GM12878 (cell line): Measurements from ENCODE around the gene GPC5. TPM values are rescaled to one million over a fixed set of nuclear protein-coding genes. Genes with fewer than 3 reads are reported as not detected.

Experiments used
- CBX5 ChIP-seq: sonication (generic); IDR thresholded peaks from 2 replicates; pipeline ENCODE4 v1.6.1; 2016; ENCODE audit warnings: low read depth, moderate library complexity, mild to moderate bottlenecking, inconsistent platforms
- EED ChIP-seq: sonication (generic); IDR thresholded peaks from 2 replicates; pipeline ENCODE4 v1.6.1; 2016; ENCODE audit warnings: antibody characterized with exemption, low read depth
- MTA3 ChIP-seq: IDR thresholded peaks from 2 replicates; pipeline ENCODE4 v1.6.1; 2012; ENCODE audit warnings: low read length, inconsistent platforms, borderline replicate concordance
- MYC ChIP-seq: IDR thresholded peaks from 2 replicates; pipeline ENCODE4 v1.6.1; 2011; ENCODE audit warnings: mild to moderate bottlenecking, low read length, moderate library complexity, inconsistent platforms; ENCODE audit not compliant: insufficient read depth, insufficient replicate concordance, insufficient read length, severe bottlenecking
- SUZ12 ChIP-seq: fragments of 200-600 bp; sonication (generic); IDR thresholded peaks from one replicate; pipeline ENCODE4 v1.6.1; 2018; ENCODE audit warnings: antibody characterized with exemption, mild to moderate bottlenecking; ENCODE audit not compliant: unreplicated experiment
- ZNF207 ChIP-seq: fragments of 450-650 bp; IDR thresholded peaks from 2 replicates; pipeline ENCODE4 v1.6.1; 2014; ENCODE audit warnings: antibody characterized with exemption, mild to moderate bottlenecking, borderline replicate concordance
- polyA plus RNA-seq, 11 experiments: library from polyadenylated mRNA; depleted of rRNA in 4 of 11; unstranded in 6 of 11; stranded (reverse) in 5 of 11; fragments of >200 nt; fragmentation: Nextera tagmentation in 4 of 11; fragmentation: Illumina TruSeq in 1 of 11; extraction: Ambion mirVana in 4 of 11; extraction: Trizol in 1 of 11; gene quantifications; 1 replicate in 1 of 11; 2 replicates in 10 of 11; pipeline versions ENCODE4 v1.2.1 to v1.2.3, GENCODE V29; 2011 to 2016; ENCODE audit warnings: inconsistent platforms in 2 of 11, missing spikeins in 2 of 11, low read depth in 1 of 11
- total RNA-seq, 4 experiments: library from RNA; depleted of rRNA in 3 of 4; stranded (reverse); fragments of >200 nt in 3 of 4; fragmentation: Illumina TruSeq in 1 of 4; extraction: Trizol in 1 of 4; gene quantifications; 2 replicates each; pipeline versions ENCODE4 v1.2.1 to v1.2.3, GENCODE V29; 2013 to 2021
- TF ChIP-seq, protein P1 (sequence below): fragments of 450-650 bp; formaldehyde crosslinking; IDR thresholded peaks from 2 replicates; pipeline ENCODE4 v1.5.0; 2022; ENCODE audit warnings: mild to moderate bottlenecking, missing genetic modification characterization
- TF ChIP-seq, protein P2 (sequence below): fragments of 450-650 bp; IDR thresholded peaks from 2 replicates; pipeline ENCODE4 v1.6.1; 2018; ENCODE audit warnings: borderline replicate concordance, mild to moderate bottlenecking; ENCODE audit not compliant: partially characterized antibody

The GPC5 gene
- total and polyA plus RNA-seq, 10 of the 15 experiments (the other 5 are each of a cell fraction or from before 2014, with no cell fraction given): 0.05 to 0.87 (median 0.44) TPM; not detected in 1

DNA sequence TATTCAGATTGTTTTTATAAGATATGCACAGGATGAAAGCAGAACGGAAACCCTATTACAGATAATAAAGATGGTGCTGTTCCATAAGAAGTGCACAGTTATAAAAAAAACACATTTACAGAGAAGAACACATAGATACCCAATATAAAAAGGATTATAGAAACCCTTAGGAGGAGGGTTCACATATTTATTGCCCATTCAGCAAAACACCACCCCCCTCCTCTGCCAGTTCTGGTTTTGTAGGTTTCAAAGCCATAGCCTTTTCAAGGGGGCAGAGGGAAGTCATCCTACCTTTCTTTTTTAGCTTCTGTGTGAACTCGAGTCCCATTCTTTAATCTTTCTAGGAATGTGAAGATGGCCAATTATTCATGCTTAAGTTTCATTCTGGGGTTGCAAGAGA, 511.2 kb downstream of the GPC5 start (continued):
- TF ChIP-seq, protein P1, sequence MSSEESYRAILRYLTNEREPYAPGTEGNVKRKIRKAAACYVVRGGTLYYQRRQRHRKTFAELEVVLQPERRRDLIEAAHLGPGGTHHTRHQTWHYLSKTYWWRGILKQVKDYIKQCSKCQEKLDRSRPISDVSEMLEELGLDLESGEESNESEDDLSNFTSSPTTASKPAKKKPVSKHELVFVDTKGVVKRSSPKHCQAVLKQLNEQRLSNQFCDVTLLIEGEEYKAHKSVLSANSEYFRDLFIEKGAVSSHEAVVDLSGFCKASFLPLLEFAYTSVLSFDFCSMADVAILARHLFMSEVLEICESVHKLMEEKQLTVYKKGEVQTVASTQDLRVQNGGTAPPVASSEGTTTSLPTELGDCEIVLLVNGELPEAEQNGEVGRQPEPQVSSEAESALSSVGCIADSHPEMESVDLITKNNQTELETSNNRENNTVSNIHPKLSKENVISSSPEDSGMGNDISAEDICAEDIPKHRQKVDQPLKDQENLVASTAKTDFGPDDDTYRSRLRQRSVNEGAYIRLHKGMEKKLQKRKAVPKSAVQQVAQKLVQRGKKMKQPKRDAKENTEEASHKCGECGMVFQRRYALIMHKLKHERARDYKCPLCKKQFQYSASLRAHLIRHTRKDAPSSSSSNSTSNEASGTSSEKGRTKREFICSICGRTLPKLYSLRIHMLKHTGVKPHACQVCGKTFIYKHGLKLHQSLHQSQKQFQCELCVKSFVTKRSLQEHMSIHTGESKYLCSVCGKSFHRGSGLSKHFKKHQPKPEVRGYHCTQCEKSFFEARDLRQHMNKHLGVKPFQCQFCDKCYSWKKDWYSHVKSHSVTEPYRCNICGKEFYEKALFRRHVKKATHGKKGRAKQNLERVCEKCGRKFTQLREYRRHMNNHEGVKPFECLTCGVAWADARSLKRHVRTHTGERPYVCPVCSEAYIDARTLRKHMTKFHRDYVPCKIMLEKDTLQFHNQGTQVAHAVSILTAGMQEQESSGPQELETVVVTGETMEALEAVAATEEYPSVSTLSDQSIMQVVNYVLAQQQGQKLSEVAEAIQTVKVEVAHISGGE: no peak
- no peak for TF ChIP-seq MYC
- no peak for TF ChIP-seq SUZ12
- no peak for TF ChIP-seq EED
- TF ChIP-seq, protein P2, sequence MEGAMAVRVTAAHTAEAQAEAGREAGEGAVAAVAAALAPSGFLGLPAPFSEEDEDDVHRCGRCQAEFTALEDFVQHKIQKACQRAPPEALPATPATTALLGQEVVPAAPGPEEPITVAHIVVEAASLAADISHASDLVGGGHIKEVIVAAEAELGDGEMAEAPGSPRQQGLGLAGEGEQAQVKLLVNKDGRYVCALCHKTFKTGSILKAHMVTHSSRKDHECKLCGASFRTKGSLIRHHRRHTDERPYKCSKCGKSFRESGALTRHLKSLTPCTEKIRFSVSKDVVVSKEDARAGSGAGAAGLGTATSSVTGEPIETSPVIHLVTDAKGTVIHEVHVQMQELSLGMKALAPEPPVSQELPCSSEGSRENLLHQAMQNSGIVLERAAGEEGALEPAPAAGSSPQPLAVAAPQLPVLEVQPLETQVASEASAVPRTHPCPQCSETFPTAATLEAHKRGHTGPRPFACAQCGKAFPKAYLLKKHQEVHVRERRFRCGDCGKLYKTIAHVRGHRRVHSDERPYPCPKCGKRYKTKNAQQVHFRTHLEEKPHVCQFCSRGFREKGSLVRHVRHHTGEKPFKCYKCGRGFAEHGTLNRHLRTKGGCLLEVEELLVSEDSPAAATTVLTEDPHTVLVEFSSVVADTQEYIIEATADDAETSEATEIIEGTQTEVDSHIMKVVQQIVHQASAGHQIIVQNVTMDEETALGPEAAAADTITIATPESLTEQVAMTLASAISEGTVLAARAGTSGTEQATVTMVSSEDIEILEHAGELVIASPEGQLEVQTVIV: no peak
- no peak for TF ChIP-seq ZNF207
- TF ChIP-seq MTA3: no peak
- TF ChIP-seq CBX5: no peak
